Adrenal gland (tissue), 12 donors: ENCODE results near the gene TRMT6. TPM values are rescaled to one million over a fixed set of nuclear protein-coding genes. Genes with fewer than 3 reads are reported as not detected.

ENCODE experiments used
- DNase-seq, 7 donors: peaks; one replicate each; pipeline ENCODE4 v3.0.0-alpha.2; 2019 to 2020
- H3K27ac ChIP-seq, 5 donors: fragments of 200-600 bp; sonication (generic) in 4 of 5; 1 replicate in 3 of 5; 2 replicates in 2 of 5; pipeline versions ENCODE4 v1.5.1 to v1.8.0; 2016 to 2020; ENCODE audit warnings: mild to moderate bottlenecking in 1 of 5
- H3K27me3 ChIP-seq: fragments of 200-600 bp; 2 replicates; pipeline ENCODE4 v1.8.0; 2021
- H3K36me3 ChIP-seq, 2 donors: fragments of 200-600 bp; replicated peaks in 1 of 2; 1 replicate in 1 of 2; 2 replicates in 1 of 2; pipeline versions ENCODE4 v1.5.1 to v1.8.0; 2018 to 2022
- H3K4me1 ChIP-seq, 2 donors: fragments of 200-600 bp; replicated peaks in 1 of 2; 1 replicate in 1 of 2; 2 replicates in 1 of 2; pipeline versions ENCODE4 v1.5.1 to v1.8.0; 2018 to 2021
- H3K4me3 ChIP-seq, 4 donors: fragments of 200-600 bp; sonication (generic) in 3 of 4; one replicate each; pipeline ENCODE4 v1.5.1; 2016 to 2018
- H3K9me3 ChIP-seq, 3 donors: fragments of 200-600 bp; sonication (generic) in 1 of 3; replicated peaks in 1 of 3; 1 replicate in 2 of 3; 2 replicates in 1 of 3; pipeline versions ENCODE4 v1.5.1 to v1.8.0; 2016 to 2021
- POLR2A ChIP-seq, 2 donors: fragments of 450-650 bp; IDR thresholded peaks; one replicate each; pipeline ENCODE4 v1.6.1; 2017; ENCODE audit warnings: antibody characterized with exemption in 2 of 2, mild to moderate bottlenecking in 2 of 2, moderate library complexity in 1 of 2
- whole genome bisulfite sequencing, 4 donors: extraction: QIAGEN DNeasy Blood & Tissue Kit in 2 of 4; methylation state at CpG; one replicate each; pipeline versions ENCODE4 v1.1.5 to v1.1.7; 2013 to 2017; 5-methylcytosine and 5-hydroxymethylcytosine counted together
- intact Hi-C, 2 donors: fragments of 100-400 bp; cut with DNase I; formaldehyde crosslinking; loops; one replicate each; pipeline versions ENCODE4 v1.14.1 to v1.15.0; 2022 to 2023
- polyA plus RNA-seq, 3 donors: library from polyadenylated mRNA; stranded (reverse); fragments of 200-250 nt in 2 of 3; fragments of 350-450 nt in 1 of 3; fragmentation: Illumina TruSeq in 1 of 3; extraction: RNeasy Lipid Tissue Mini Kit (QIAGEN cat#74804) in 1 of 3; gene quantifications; one replicate each; pipeline ENCODE4 v1.2.3, GENCODE V29; 2013 to 2014
- total RNA-seq, 9 donors: library from RNA; depleted of rRNA in 4 of 9; stranded (reverse); fragments of >200 nt in 4 of 9; fragments of 120-200 nt in 1 of 9; fragmentation: NEBNext Ultra II Directional in 1 of 9; extraction: Animal tissue kit (Norgen Biotek cat#: 25700) in 1 of 9; gene quantifications; one replicate each; pipeline versions ENCODE4 v1.1.0 to v1.2.4, GENCODE V29; 2013 to 2023
- TF ChIP-seq, protein P1 (sequence below), 6 experiments: fragments of 450-650 bp in 4 of 6; fragments of 200-600 bp in 2 of 6; sonication (generic) in 1 of 6; IDR thresholded peaks; 1 replicate in 5 of 6; 2 replicates in 1 of 6; pipeline versions ENCODE4 v1.5.1 to v1.8.0; 2016 to 2021; ENCODE audit warnings: antibody characterized with exemption in 6 of 6, mild to moderate bottlenecking in 2 of 6, moderate library complexity in 1 of 6
- donor health status: healthy with polysubstance abuse.
- donor health status: Bipolar disorder and iron deficiency.
- donor health status: DM: yes; HTN: yes; CAD: no.
- donor health status: DM: no; HTN: no; CAD: no.
- donor health status: DM: no; HTN: no; CAD: no.
- donor health status: DM: yes; HTN: yes; CAD: no.

The TRMT6 gene
- total and polyA plus RNA-seq, 12 donors = 8.9 to 32.0 (median 15.1) TPM

DNA sequence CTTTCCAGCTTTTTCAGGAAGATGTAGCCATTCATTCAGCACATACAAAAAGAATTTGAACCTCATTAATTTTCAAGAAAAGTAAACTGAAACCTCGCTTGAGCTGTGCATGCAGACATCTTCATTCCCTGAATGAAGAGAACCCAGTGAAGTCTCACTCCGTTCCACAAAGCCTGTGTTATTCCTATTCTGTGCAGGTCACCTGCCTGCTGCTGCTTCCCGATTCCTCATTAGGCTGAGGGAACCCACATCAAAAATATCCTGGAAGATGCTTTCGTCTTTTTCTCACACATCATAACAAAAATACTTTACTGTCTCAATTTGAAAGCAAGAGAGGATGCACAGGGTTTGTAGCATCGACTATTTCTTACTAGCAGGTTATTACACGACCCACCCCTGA lies 40.1 kb downstream of the TRMT6 start:
- intact Hi-C loops = no loop called here
- no peaks in the 10 kb centered on the region for H3K36me3 ChIP-seq
- no peaks in the 10 kb centered on the region for H3K27me3 ChIP-seq
- DNase-seq = no peak
- no peaks in the 10 kb centered on the region for H3K9me3 ChIP-seq
- 38 to 63% (median 57%) methylated on average over 6 of the region's 6 CpGs for WGBS, 4 donors
- H3K27ac ChIP-seq = peak overlapping the region in 1 of 5 donors; percentile 73
- H3K4me1 ChIP-seq = no peaks in the 10 kb centered on the region
- peak overlapping the region in 1 of 4 donors; percentile 59 for H3K4me3 ChIP-seq
- TF ChIP-seq POLR2A (IDR thresholded peaks at IDR 0.05) = no peak
- TF ChIP-seq, protein P1, sequence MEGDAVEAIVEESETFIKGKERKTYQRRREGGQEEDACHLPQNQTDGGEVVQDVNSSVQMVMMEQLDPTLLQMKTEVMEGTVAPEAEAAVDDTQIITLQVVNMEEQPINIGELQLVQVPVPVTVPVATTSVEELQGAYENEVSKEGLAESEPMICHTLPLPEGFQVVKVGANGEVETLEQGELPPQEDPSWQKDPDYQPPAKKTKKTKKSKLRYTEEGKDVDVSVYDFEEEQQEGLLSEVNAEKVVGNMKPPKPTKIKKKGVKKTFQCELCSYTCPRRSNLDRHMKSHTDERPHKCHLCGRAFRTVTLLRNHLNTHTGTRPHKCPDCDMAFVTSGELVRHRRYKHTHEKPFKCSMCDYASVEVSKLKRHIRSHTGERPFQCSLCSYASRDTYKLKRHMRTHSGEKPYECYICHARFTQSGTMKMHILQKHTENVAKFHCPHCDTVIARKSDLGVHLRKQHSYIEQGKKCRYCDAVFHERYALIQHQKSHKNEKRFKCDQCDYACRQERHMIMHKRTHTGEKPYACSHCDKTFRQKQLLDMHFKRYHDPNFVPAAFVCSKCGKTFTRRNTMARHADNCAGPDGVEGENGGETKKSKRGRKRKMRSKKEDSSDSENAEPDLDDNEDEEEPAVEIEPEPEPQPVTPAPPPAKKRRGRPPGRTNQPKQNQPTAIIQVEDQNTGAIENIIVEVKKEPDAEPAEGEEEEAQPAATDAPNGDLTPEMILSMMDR (IDR thresholded peaks at IDR 0.05) = no peak

DNA sequence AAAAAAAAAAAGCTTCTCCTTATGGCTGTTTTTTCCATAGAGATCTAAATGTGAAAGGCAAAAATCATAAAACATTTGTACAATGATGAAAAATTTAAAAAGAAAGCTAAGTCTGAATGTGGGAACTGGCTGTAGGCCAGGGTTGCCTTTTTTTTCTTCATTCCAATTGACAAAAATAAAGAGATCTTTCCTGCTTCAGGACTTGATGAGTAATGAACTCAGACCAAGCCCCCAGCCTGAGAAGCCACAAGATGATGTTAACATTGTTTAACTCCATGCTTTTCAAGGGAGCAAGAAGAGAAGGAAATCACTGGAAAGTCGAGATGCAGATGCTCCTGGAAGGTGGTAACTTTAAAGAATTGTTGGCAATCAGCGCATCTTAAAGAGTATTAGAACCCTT lies 41.4 kb downstream of the TRMT6 start:
- H3K27ac ChIP-seq = no peak overlapping the region
- H3K4me1 ChIP-seq = no peaks in the 10 kb centered on the region
- intact Hi-C loops = no loop called here
- H3K4me3 ChIP-seq = no peak overlapping the region
- no peaks in the 10 kb centered on the region for H3K36me3 ChIP-seq
- TF ChIP-seq POLR2A (IDR thresholded peaks at IDR 0.05) = no peak
- TF ChIP-seq, protein P1 (IDR thresholded peaks at IDR 0.05) = no peak
- no peaks in the 10 kb centered on the region for H3K9me3 ChIP-seq
- 76 to 83% (median 82%) methylated on average over 2 of the region's 2 CpGs for WGBS, 4 donors
- H3K27me3 ChIP-seq = no peaks in the 10 kb centered on the region
- no peak for DNase-seq

DNA sequence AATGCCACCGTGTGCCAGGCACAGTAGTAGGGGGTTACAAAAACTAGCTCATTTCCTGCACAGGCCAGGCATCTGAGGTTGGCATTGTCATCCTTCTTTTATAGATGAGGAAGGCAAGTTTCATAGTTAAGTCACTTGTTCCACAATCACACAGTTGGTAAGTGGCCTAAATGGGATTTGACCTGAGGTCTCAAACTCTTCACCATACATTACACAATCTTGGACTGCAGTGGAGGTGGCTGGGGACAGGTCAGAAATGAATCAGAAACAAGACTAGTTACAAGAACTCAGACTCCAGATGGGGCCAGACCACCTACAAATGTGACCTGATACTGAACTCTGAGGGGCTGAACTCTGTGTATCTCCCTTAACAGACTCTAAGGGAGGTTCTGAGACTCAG lies 49.4 kb downstream of the TRMT6 start:
- 60 to 83% (median 76%) methylated on average over 1 of the region's 1 CpG for WGBS, 4 donors
- Histone ChIP-seq H3K4me1 (no peaks in the 10 kb centered on the region), H3K4me3 (no peak overlapping the region), H3K36me3 (no peaks in the 10 kb centered on the region), H3K27ac (no peak overlapping the region), H3K9me3 (no peaks in the 10 kb centered on the region), H3K27me3 (no peaks in the 10 kb centered on the region)
- intact Hi-C loops = no loop called here
- DNase-seq = no peak
- TF ChIP-seq, protein P1 (IDR thresholded peaks at IDR 0.05) = no peak

DNA sequence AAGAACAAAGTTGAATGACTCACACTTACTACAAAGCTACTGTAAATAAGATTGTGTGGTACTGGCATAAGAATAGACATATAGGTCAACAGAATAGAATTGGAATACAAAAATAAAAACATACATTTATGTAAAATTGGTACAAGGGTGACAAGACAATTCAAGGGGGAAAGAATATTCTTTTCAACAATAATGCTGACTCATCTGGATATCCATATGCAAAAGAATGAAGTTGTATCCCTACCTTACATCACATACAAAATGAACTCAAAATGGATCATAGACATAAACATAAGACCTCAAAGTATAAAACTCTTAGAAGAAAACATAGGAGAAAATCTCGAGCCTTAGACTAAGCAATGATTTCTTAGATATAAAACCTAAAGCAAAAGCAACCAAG lies 50.9 kb downstream of the TRMT6 start:
- intact Hi-C loops = no loop called here
- no peak for TF ChIP-seq POLR2A (IDR thresholded peaks at IDR 0.05)
- H3K27ac ChIP-seq = no peak overlapping the region
- no peaks in the 10 kb centered on the region for H3K27me3 ChIP-seq
- no peak overlapping the region for H3K4me3 ChIP-seq
- H3K9me3 ChIP-seq = no peaks in the 10 kb centered on the region
- H3K36me3 ChIP-seq = no peaks in the 10 kb centered on the region
- 54 to 82% (median 60%) methylated on average over 1 of the region's 1 CpG for WGBS, 4 donors
- H3K4me1 ChIP-seq = no peaks in the 10 kb centered on the region
- no peak for DNase-seq

DNA sequence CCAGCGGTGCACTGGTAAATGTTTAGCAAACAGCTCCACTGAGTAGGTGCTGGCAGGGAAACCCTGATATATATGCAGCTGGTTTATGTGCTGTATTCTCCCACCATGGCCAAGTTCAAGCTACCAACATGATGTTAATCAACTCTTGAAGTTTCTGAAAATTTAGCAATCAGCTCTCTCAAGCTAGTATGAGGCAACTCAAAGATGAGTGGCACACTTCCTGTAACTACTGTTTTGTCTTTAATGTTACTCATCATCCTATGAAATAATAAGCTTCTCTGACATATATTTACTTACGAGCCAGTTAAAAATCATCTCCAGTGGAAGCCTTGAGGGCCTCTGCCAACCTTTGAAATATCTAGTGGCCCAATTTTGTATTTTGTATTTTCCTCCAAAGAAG lies 54.7 kb downstream of the TRMT6 start:
- Histone ChIP-seq H3K4me1 (no peaks in the 10 kb centered on the region), H3K9me3 (no peaks in the 10 kb centered on the region), H3K4me3 (no peak overlapping the region), H3K27ac (no peak overlapping the region), H3K27me3 (no peaks in the 10 kb centered on the region), H3K36me3 (no peaks in the 10 kb centered on the region)
- intact Hi-C loops = no loop called here
- no peak for DNase-seq
- WGBS, 4 donors = 79 to 89% (median 81%) methylated on average over 2 of the region's 2 CpGs
- TF ChIP-seq, protein P1 (IDR thresholded peaks at IDR 0.05) = no peak
- TF ChIP-seq POLR2A (IDR thresholded peaks at IDR 0.05) = no peak
